GM19043 (cell line): Measurements from ENCODE around the gene CUL1.
A peak's percentile ranks its signal among the peaks of the same experiment; 100 is the strongest.

ENCODE experiments used
- ATAC-seq: cut with Tn5 transposase; IDR thresholded peaks from one replicate; pipeline ENCODE4 v1.9.1; 2021; ENCODE audit warnings: low read depth; ENCODE audit not compliant: unreplicated experiment

CUL1 gene

GRCh38 chr7:148698397-148699023 lies at the start of gene CUL1:
CUL1 (plus strand) TSS chr7:148698903; CDS start chr7:148730123, 31,220 bp downstream.
- ATAC-seq, result peak; percentile 60

- ATAC-seq, result no peak
These were observed 48.4 kb upstream of the CUL1 start for GRCh38 chr7:148650232-148650858.

- no peak for ATAC-seq
These were observed 45.9 kb upstream of the CUL1 start for GRCh38 chr7:148652773-148653172.

GRCh38 chr7:148657929-148658328 lies 40.8 kb upstream of the CUL1 start:
- no peak for ATAC-seq

- no peak for ATAC-seq
These were observed 37.2 kb upstream of the CUL1 start for GRCh38 chr7:148661471-148661870.

- ATAC-seq, result no peak
These were observed 36.1 kb upstream of the CUL1 start for GRCh38 chr7:148662646-148663045.

GRCh38 chr7:148664324-148664723 lies 34.4 kb upstream of the CUL1 start:
- ATAC-seq, result no peak

GRCh38 chr7:148665221-148665620 lies 33.5 kb upstream of the CUL1 start:
- ATAC-seq, result no peak

GRCh38 chr7:148669927-148670326 lies 28.8 kb upstream of the CUL1 start:
- no peak for ATAC-seq

- no peak for ATAC-seq
These were observed 28.3 kb upstream of the CUL1 start for GRCh38 chr7:148670374-148670773.

- no peak for ATAC-seq
These were observed 27.9 kb upstream of the CUL1 start for GRCh38 chr7:148670807-148671206.

- ATAC-seq, result no peak
These were observed 26.7 kb upstream of the CUL1 start for GRCh38 chr7:148672041-148672440.

- ATAC-seq, result no peak
These were observed 24.0 kb upstream of the CUL1 start for GRCh38 chr7:148674689-148675088.

- no peak for ATAC-seq
These were observed 22.4 kb upstream of the CUL1 start for GRCh38 chr7:148676291-148676690.

- no peak for ATAC-seq
These were observed 16.9 kb upstream of the CUL1 start for GRCh38 chr7:148681821-148682220.

GRCh38 chr7:148684289-148684830 lies 14.3 kb upstream of the CUL1 start:
- no peak for ATAC-seq

GRCh38 chr7:148686312-148686937 lies 12.3 kb upstream of the CUL1 start:
- no peak for ATAC-seq

GRCh38 chr7:148687555-148687954 lies 11.1 kb upstream of the CUL1 start:
- no peak for ATAC-seq

GRCh38 chr7:148688526-148688925 lies 10.2 kb upstream of the CUL1 start:
- ATAC-seq, result no peak

- ATAC-seq, result no peak
These were observed 5.1 kb upstream of the CUL1 start for GRCh38 chr7:148693651-148694050.

GRCh38 chr7:148694631-148695030 lies 4.1 kb upstream of the CUL1 start:
- no peak for ATAC-seq

- ATAC-seq, result no peak
These were observed 2.8 kb upstream of the CUL1 start for GRCh38 chr7:148695953-148696352.
